Measurements from ENCODE around the gene MIDN. TPM values are rescaled to one million over a fixed set of nuclear protein-coding genes. Genes with fewer than 3 reads are reported as not detected.
A peak's percentile ranks its signal among the peaks of the same experiment; 100 is the strongest.

The MIDN gene
- total and polyA plus RNA-seq, 2 donors (not counting 3 experiments of a cell fraction or from before 2014, with no cell fraction given) = 20.0 to 85.9 TPM

DNA sequence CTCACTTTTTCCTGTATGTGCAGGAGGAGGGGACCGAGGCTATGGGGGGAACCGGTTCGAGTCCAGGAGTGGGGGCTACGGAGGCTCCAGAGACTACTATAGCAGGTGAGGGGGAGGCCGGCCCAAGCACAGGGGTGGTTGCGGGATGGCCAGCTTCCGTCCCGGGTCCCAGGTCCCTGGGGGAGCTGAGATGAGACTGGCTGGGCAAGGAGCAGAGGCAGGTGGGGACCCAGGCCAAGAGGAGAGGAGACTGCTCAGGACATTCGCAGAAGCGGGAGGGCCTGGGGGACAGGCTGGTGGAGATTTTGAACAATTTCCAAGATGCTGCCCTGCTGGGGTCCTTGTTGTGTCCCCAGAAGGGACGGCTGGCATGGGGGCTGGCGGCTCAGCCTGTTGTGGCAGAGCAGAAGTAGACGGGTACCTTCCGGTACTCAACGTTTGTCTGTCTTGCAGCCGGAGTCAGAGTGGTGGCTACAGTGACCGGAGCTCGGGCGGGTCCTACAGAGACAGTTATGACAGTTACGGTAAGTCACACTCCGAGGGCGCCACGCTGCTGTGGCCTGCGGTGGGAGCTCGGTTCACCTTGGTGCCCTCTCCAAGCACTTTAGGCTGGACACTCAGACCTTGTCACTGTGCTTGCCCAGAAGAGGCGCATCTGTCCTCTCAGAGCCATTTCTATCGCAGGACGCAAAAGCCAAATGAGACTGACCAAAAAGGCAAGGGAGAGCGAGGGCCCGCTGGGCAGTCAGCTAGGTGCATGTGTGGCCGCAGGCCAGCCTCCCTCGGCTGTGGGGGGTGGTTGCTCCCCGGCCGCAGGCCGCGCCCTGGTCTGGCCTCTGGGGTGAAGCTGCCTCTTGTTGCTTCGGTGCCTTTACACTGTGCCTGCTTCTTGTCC lies 23.4 kb downstream of the MIDN start:
- Histone ChIP-seq H3K9me1 (replicated peaks; ENCODE audit: control insufficient read depth, extremely low read depth, insufficient read depth, low read length) (no peaks in the 10 kb centered on the region), H3K9ac (replicated peaks; ENCODE audit: extremely low read depth, insufficient read depth, low read length) (no peak overlapping the region), H4K20me1 (replicated peaks; ENCODE audit: control insufficient read depth, extremely low read depth, insufficient read depth, low read length) (no peaks in the 10 kb centered on the region), H3K27me3 (ENCODE audit: control insufficient read depth in 2 of 2, insufficient read depth in 2 of 2, low read length in 2 of 2) (no peaks in the 10 kb centered on the region), H3K4me3 (replicated peaks in 1 of 3; ENCODE audit: insufficient read depth in 1 of 3, low read depth in 1 of 3, low read length in 3 of 3) (no peak overlapping the region), H3K4me2 (ENCODE audit: insufficient read depth, low read length) (no peak overlapping the region), H3K4me1 (ENCODE audit: control insufficient read depth, extremely low read depth, insufficient read depth, low read length) (peaks cover 42% of the 10 kb centered on the region), H3K27ac (ENCODE audit: insufficient read depth, low read depth, low read length) (no peak overlapping the region), H3K36me3 (ENCODE audit: control insufficient read depth in 2 of 2, extremely low read depth in 1 of 2, insufficient read depth in 2 of 2, low read length in 2 of 2) (peaks cover 23 to 34% of the 10 kb centered on the region in 2 experiments), H3K79me2 (ENCODE audit: control insufficient read depth, insufficient read depth, low read length) (peaks cover 48% of the 10 kb centered on the region), H3K9me3 (replicated peaks; ENCODE audit: control insufficient read depth, insufficient read depth, low read length) (no peaks in the 10 kb centered on the region), H2AFZ (ENCODE audit: low read depth, low read length) (no peak overlapping the region)
- intact Hi-C loops (cut with micrococcal nuclease) (no loop called here), dilution Hi-C loops (cut with MboI; ENCODE audit: extremely low pct_ligation_motif_present, low sequenced_read_pairs) (no loop called here)
- no TSS peak for BruUV-seq (replicated peaks)
- ChIA-PET CTCF (interaction anchor here (0.5 to 3.9 kb wide), 2 partner anchors 27 to 100 kb away, joined by 3 to 42 read pairs; no protein-coding TSS in a partner anchor), POLR2A (no interaction called here)
- TF ChIP-seq, protein P1, sequence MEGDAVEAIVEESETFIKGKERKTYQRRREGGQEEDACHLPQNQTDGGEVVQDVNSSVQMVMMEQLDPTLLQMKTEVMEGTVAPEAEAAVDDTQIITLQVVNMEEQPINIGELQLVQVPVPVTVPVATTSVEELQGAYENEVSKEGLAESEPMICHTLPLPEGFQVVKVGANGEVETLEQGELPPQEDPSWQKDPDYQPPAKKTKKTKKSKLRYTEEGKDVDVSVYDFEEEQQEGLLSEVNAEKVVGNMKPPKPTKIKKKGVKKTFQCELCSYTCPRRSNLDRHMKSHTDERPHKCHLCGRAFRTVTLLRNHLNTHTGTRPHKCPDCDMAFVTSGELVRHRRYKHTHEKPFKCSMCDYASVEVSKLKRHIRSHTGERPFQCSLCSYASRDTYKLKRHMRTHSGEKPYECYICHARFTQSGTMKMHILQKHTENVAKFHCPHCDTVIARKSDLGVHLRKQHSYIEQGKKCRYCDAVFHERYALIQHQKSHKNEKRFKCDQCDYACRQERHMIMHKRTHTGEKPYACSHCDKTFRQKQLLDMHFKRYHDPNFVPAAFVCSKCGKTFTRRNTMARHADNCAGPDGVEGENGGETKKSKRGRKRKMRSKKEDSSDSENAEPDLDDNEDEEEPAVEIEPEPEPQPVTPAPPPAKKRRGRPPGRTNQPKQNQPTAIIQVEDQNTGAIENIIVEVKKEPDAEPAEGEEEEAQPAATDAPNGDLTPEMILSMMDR (IDR thresholded peaks at IDR 0.05; ENCODE audit: extremely low read depth in 1 of 2, insufficient read depth in 1 of 2, low read depth in 1 of 2, low read length in 2 of 2) = no peak
- TF ChIP-seq JUN (IDR thresholded peaks at IDR 0.05; ENCODE audit: borderline replicate concordance, insufficient read depth, insufficient read length, low read depth) (no peak), GATA2 (IDR thresholded peaks at IDR 0.05; ENCODE audit: insufficient read depth, insufficient read length, low read depth, low read length) (no peak), FOS (IDR thresholded peaks at IDR 0.05; ENCODE audit: borderline replicate concordance, insufficient read depth, low read length) (no peak), MYC (IDR thresholded peaks at IDR 0.05; ENCODE audit: low read depth, low read length) (no peak), POLR2A (IDR thresholded peaks at IDR 0.05; ENCODE audit: low read depth, low read length) (peak; percentile 31)
- DNase-seq (ENCODE audit: low read depth, low spot score) = no peak
- no peak for FAIRE-seq

All from endothelial cell of umbilical vein (primary cell).